Osteocyte (in vitro differentiated cells): ENCODE results near the gene MDM4. TPM values are rescaled to one million over a fixed set of nuclear protein-coding genes. Genes with fewer than 3 reads are reported as not detected.
A peak's percentile ranks its signal among the peaks of the same experiment; 100 is the strongest.

ENCODE experiments used
- DNase-seq: peaks from one replicate; pipeline ENCODE4 v3.0.0; 2021; ENCODE audit warnings: mixed read lengths; ENCODE audit not compliant: unreplicated experiment; ENCODE audit errors: extremely low spot score
- H3K27ac Mint-ChIP-seq: one replicate; pipeline ENCODE4 v1.8.0; 2021; ENCODE audit warnings: mild to moderate bottlenecking, mixed read lengths; ENCODE audit not compliant: unreplicated experiment
- H3K27me3 Mint-ChIP-seq: one replicate; pipeline ENCODE4 v1.8.0; 2021; ENCODE audit warnings: mixed read lengths; ENCODE audit not compliant: unreplicated experiment
- H3K36me3 Mint-ChIP-seq: one replicate; pipeline ENCODE4 v1.8.0; 2021; ENCODE audit warnings: mixed read lengths; ENCODE audit not compliant: unreplicated experiment
- H3K4me1 Mint-ChIP-seq: one replicate; pipeline ENCODE4 v1.8.0; 2021; ENCODE audit warnings: mixed read lengths; ENCODE audit not compliant: unreplicated experiment
- H3K4me3 Mint-ChIP-seq: one replicate; pipeline ENCODE4 v1.8.0; 2021; ENCODE audit warnings: mild to moderate bottlenecking, moderate library complexity, mixed read lengths; ENCODE audit not compliant: unreplicated experiment
- H3K9me3 Mint-ChIP-seq: one replicate; pipeline ENCODE4 v1.8.0; 2021; ENCODE audit warnings: mixed read lengths; ENCODE audit not compliant: unreplicated experiment
- total RNA-seq: library from RNA; stranded (reverse); gene quantifications from 2 replicates; pipeline ENCODE4 v1.2.1, GENCODE V29; 2021
- TF ChIP-seq, protein P1 (sequence below): fragments of 200-600 bp; sonication (generic); IDR thresholded peaks from 2 replicates; pipeline ENCODE4 v1.5.0; 2021; ENCODE audit warnings: antibody characterized with exemption, mild to moderate bottlenecking, moderate library complexity

MDM4 gene
- total RNA-seq, 1 donor from 2014 or later, result 77.3 TPM

DNA sequence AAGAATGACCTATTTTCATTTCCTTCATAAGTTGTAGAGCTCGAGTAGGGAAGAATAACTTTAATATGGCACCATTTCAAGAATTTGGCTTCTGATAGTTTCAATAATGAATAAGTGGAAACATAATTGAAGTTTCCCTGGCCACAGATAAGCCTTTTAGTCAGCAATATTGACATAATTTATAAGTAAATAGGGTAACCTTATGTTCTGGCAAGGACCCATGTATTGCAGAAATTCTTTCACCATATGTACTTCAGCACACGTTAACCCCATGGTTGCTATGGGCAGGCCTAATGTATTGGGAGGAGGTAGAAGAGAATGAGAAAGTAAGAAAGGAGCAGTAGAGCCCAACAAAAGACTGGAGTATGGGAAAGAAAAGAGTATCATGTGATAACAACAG is 25.4 kb downstream of the MDM4 start:
- H3K4me3 Mint-ChIP-seq, result no peak overlapping the region
- H3K36me3 Mint-ChIP-seq, result peaks cover 66% of the 10 kb centered on the region
- H3K27me3 Mint-ChIP-seq, result no peaks in the 10 kb centered on the region
- no peak overlapping the region for H3K27ac Mint-ChIP-seq
- H3K9me3 Mint-ChIP-seq, result no peaks in the 10 kb centered on the region
- TF ChIP-seq, protein P1, sequence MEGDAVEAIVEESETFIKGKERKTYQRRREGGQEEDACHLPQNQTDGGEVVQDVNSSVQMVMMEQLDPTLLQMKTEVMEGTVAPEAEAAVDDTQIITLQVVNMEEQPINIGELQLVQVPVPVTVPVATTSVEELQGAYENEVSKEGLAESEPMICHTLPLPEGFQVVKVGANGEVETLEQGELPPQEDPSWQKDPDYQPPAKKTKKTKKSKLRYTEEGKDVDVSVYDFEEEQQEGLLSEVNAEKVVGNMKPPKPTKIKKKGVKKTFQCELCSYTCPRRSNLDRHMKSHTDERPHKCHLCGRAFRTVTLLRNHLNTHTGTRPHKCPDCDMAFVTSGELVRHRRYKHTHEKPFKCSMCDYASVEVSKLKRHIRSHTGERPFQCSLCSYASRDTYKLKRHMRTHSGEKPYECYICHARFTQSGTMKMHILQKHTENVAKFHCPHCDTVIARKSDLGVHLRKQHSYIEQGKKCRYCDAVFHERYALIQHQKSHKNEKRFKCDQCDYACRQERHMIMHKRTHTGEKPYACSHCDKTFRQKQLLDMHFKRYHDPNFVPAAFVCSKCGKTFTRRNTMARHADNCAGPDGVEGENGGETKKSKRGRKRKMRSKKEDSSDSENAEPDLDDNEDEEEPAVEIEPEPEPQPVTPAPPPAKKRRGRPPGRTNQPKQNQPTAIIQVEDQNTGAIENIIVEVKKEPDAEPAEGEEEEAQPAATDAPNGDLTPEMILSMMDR, result no peak
- no peak for DNase-seq
- peaks cover 21% of the 10 kb centered on the region for H3K4me1 Mint-ChIP-seq

DNA sequence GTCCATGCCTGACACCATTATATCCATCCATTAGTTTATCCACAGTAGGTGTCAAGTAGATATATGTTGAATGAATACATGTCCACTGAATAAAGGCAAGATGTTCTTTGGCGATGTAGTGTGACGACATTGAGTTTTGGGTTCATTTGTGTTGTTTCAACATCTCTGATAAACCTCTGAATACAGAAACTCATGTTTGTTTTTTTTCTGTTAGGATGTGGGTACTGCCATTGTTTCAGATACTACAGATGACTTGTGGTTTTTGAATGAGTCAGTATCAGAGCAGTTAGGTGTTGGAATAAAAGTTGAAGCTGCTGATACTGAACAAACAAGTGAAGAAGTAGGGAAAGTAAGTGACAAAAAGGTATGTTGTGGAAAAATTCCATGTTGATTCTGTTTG is 28.1 kb downstream of the MDM4 start:
- Mint-ChIP-seq H3K4me3 (no peak overlapping the region), H3K4me1 (peaks cover 21% of the 10 kb centered on the region), H3K27me3 (no peaks in the 10 kb centered on the region), H3K27ac (no peak overlapping the region), H3K9me3 (no peaks in the 10 kb centered on the region), H3K36me3 (peaks cover 70% of the 10 kb centered on the region)
- TF ChIP-seq, protein P1, result no peak
- no peak for DNase-seq

DNA sequence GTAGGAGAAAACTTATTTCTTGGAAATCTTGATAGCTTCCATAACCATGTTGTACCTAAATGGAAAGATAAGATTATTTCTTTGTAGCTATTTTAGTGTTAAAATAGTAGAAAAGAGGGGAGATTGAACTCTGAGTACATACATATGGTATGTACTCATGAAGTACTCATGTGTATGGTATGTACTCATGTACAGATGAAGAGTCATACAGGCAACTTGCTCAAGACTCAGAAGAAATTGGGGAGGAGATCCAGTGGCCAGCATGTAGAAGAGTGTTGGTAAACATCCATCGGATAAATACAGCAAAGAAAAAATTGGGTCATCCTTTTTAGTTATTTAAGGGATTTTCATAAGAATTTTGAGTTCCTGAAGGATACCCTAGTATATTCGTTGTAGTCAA is 29.0 kb downstream of the MDM4 start:
- H3K4me1 Mint-ChIP-seq, result peaks cover 21% of the 10 kb centered on the region
- H3K27me3 Mint-ChIP-seq, result no peaks in the 10 kb centered on the region
- DNase-seq, result no peak
- TF ChIP-seq, protein P1, result no peak
- peak overlapping the region; percentile 78 for H3K27ac Mint-ChIP-seq
- H3K9me3 Mint-ChIP-seq, result no peaks in the 10 kb centered on the region
- H3K36me3 Mint-ChIP-seq, result peaks cover 79% of the 10 kb centered on the region
- H3K4me3 Mint-ChIP-seq, result peak overlapping the region; percentile 5

DNA sequence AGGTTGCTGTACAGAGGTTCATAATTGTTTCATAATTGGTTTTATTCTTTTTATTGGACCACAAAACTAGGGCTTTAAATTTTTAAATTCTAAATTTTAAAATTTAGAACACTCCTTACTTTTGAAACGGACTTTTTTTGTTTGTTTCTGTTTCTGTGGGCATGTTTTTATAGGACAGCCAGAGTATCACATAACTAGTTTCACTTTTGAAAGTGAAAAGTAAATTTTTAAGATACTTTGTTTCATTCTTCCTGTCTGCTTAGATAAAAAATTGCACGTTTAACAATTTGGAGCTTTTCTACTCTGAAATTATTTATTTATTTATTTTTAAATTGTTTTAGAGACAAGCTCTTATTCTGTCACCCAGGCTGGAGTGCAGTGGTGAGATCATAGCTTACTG is 29.7 kb downstream of the MDM4 start:
- no peaks in the 10 kb centered on the region for H3K27me3 Mint-ChIP-seq
- H3K36me3 Mint-ChIP-seq, result peaks cover 81% of the 10 kb centered on the region
- TF ChIP-seq, protein P1, result no peak
- H3K4me1 Mint-ChIP-seq, result peaks cover 21% of the 10 kb centered on the region
- peak overlapping the region; percentile 78 for H3K27ac Mint-ChIP-seq
- peak overlapping the region; percentile 42 for H3K4me3 Mint-ChIP-seq
- H3K9me3 Mint-ChIP-seq, result no peaks in the 10 kb centered on the region
- no peak for DNase-seq

DNA sequence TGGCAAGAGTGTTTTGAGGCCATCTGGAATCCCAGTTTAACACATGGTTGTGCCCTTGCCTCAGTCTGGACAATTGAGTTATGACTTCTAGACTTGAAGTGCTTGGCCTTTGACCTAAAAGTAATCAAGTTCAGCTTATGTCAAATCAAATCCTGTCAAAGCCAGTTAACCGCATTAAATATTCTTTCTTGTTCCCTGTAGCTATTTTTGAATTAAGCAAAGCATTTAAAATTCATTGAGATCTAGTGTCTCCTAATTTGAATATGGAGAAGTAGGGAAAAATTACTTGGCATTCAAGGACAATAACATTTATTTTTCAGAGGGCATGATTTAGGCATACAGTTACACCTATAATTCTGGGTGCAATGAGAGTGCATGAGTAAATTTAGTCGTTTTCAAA is 32.1 kb downstream of the MDM4 start:
- DNase-seq, result no peak
- TF ChIP-seq, protein P1, result no peak
- H3K27me3 Mint-ChIP-seq, result no peaks in the 10 kb centered on the region
- peaks cover 21% of the 10 kb centered on the region for H3K4me1 Mint-ChIP-seq
- peaks cover 71% of the 10 kb centered on the region for H3K36me3 Mint-ChIP-seq
- no peak overlapping the region for H3K4me3 Mint-ChIP-seq
- H3K27ac Mint-ChIP-seq, result no peak overlapping the region
- H3K9me3 Mint-ChIP-seq, result no peaks in the 10 kb centered on the region
